ENCODE results near the gene MAGOH. TPM values are rescaled to one million over a fixed set of nuclear protein-coding genes. Genes with fewer than 3 reads are reported as not detected.
A peak's percentile ranks its signal among the peaks of the same experiment; 100 is the strongest.
"Not testable (repeated sequence)": the region's sequence is repeated elsewhere in the genome, so short reads cannot be mapped to it uniquely, and the experiment has no call there.

MAGOH gene
- total RNA-seq (2014; rRNA removed; shearing (Covaris generic)) = 15.2 and 55.9 TPM in 2 replicates

DNA sequence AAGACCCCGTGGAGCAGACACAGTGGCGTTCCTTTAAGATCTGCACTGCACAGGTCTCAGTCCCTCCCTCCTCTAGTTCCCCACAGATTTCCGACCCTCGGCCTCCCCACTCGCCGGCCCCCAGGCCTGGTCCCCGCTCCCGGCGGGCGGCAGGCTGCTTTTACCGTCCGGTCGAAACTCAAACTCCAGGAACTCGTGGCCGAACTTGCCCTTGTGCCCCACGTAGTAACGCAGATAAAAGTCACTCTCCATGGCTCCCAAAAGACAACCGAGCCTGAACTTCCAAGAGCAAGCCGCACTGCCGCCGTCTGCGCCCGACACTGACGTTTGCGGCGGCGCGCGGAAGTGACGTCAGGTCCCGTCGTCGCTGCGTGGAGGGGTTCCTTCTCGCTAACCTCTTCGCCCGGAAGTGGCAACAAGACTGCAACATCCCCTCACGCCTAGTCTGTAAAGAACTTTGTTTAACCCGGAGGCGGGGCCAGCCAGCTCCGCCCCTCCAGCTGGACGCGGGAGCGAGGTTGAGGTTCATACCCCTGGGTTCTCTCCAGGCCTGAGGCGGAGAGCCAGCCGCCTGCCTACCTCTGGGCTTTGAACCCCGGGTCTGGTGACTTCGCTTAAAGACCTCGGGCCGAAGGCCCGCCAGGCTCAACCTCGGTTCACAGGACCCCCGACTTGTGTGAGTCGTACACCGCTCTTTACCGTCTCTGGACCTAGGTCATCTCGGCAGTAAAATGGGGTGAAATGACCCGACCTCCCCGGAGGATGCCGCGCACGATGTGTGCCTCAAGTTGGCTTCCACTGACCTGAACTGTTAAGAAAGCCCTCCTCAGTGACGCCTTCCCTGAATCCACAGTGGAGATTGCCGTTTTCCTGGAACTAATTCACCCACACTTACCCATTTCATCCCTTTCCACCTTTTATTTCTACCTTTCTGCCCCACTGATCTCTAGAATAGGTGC lies at the start of gene MAGOH:
Gene MAGOH (minus strand): TSS at position 322 of the 959 bp plus-strand sequence. CDS start 70 bp downstream, at position 252.
- in situ Hi-C loops (cut with HindIII; ENCODE audit: low sequenced_read_pairs) = no loop called here
- peak; percentile 94 for DNase-seq (ENCODE audit: low spot score)

DNA sequence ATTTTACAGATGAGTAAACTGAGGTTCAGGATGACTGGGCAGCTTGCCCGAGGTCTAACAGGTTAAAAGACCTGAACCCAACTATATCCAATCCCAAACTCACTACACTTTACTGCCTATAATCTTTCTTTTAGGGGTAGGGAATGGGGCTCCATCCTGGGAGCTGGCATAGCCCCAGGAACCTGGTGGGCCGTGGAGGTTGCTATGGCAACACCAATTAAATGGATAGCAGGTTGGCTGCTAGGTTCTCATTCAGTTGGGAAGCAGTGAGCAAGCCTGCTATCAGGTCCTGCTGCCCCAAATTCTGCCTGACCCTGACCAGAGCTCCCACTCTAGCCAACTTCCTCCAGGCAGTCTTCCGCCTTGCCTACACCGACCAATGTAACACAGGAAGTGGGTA lies 48.6 kb upstream of the MAGOH start:
- in situ Hi-C loops (cut with HindIII; ENCODE audit: low sequenced_read_pairs) = no loop called here
- no peak for DNase-seq (ENCODE audit: low spot score)

DNA sequence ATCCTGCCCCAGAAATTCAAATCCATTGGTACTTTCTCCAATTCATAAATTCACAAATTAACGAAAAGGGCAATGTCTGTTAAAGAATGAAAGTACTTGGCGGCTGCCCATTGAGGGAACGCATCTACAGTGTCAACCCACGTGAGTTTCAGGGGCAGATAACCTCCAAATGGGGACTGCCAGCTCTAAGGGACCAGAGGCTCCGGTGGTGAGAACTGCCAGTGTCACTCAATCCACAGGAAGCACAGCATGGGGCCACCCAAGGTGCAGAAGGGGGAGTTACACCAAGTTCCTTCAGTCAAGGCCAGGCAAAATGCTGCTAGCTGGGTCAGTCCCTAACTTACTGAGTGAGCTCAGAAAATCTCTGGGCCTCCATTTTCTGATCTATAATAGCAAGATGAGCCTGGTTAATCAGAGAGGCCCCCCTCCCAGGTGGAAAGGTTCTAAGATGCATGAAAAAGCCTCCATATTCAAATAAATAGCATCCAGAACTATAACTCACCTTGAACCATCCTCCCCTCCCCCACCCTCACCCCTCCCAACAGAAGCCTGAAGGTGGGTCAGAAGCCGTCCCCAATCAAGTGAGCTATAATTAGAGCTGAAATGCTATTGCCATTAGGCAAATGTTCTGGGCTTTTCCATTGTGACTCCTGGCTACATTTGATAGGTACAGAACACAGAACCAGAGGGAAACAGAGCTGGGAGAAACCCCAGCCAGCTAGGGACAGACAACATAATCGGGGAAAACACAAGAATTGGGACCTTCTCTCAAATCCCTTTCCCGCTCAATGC lies 47.8 kb upstream of the MAGOH start:
- DNase-seq (ENCODE audit: low spot score) = no peak
- in situ Hi-C loops (cut with HindIII; ENCODE audit: low sequenced_read_pairs) = no loop called here

DNA sequence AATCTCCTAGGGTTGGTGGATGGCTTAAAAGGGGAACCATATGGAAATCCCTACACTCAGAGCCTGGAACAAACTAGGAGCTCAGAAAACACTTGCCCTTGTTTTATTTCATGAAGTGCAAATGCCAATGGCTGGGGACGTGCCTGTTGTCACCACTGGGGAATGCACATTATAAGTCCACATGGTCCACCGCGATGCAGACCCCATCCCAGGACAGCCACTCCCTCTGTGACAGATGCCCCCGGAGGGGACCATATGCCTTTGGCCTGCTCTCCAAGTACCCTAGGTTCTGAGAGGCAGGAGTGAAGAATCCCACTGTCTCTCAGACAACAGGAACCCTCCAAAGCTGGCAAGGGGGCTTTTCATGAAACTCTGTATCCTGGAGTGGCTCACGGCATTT lies 47.2 kb upstream of the MAGOH start:
- in situ Hi-C loops (cut with HindIII; ENCODE audit: low sequenced_read_pairs) = no loop called here
- no peak for DNase-seq (ENCODE audit: low spot score)

DNA sequence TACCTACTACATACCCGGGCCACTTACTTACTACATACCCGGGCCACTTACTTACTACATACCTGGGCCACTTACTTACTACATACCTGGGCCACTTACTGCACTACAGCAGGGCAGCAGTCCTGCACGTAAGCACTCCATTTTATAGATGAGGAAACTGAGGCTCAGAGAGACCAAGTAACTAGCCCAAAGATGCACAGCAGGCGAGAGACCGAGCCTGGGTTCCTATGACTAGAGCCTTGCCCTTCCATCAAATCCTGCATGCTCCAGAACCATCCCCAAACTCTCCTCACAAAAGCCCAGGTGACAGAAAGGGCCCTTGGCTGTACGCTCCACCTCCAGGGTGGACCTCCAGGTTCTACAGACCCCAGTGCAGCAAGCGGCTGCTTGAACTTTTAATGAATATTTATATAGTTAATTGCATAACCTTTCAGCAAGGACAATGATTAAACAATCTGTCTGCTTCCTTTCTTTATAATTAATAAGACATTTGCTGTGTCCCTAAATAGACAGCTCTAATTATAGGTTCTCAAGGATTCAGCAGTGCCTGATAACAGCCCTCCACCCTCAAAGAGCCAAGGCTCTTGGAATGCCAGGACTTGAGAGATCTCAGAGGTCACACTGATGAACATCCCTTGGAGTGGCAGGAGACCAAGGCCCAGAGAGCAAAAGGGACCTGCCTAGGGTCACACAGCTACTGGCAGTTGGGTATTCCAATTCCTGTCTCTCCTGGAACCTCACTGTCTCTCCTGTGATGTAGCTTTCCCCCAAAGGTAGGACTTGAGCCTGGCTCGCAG lies 46.1 kb upstream of the MAGOH start:
- in situ Hi-C loops (cut with HindIII; ENCODE audit: low sequenced_read_pairs) = no loop called here
- no peak for DNase-seq (ENCODE audit: low spot score)

DNA sequence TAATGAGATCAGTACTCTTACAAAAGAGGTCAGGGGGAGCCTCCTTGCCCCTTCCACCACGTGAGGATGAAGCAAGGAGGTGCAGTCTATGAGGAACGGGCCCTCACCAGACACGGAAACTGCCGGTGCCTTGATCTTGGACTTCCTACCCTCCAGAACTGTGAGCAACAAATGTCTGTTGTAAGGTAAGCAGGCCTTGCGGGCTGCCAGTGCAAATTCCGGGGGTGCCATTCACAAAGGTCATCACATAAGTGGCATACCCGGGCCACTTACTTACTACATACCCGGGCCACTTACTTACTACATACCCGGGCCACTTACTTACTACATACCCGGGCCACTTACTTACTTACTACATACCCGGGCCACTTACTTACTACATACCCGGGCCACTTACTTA lies 44.8 kb upstream of the MAGOH start:
- in situ Hi-C loops (cut with HindIII; ENCODE audit: low sequenced_read_pairs); DNase-seq (ENCODE audit: low spot score): not testable (repeated sequence)

DNA sequence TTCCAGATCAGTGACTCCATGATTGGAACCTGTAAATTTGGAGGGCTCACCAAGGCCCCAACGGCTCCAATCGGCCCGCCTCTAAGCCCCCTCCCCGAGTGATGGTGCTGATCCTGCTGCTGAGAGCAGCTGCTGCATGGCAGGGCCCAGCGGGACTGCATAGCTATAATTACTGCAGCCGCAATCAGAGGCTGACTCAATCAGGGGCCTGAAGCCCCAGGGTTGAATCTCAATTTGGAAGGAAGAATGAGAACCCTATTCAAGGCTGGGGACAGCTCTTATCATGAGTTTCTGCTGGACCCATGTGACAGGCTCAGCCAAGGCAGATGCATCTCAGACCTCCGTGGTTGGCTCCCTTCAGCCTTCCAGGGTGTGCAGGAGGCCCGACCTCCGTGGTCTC lies 42.8 kb upstream of the MAGOH start:
- in situ Hi-C loops (cut with HindIII; ENCODE audit: low sequenced_read_pairs) = no loop called here
- no peak for DNase-seq (ENCODE audit: low spot score)

DNA sequence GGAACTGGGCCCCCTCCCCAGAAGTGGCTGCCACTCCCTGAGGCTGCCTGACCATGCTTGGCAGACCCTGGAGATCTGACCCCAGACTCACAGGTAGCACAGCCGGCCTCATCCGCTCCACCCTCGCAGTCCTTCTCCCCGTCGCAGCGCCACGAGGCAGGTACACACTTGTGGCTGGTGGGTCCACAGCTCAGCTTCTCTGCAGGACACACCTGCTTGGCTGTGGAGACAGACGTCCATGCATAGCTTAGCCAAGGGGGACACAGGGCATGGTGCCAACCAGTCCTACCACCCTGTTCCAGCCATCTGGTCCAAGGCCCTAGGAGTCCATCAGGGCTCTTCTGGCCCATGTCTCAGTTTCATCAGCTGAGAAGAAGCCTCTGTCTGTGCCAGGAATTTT lies 42.2 kb upstream of the MAGOH start:
- peak; percentile 72 for DNase-seq (ENCODE audit: low spot score)
- in situ Hi-C loops (cut with HindIII; ENCODE audit: low sequenced_read_pairs) = no loop called here

DNA sequence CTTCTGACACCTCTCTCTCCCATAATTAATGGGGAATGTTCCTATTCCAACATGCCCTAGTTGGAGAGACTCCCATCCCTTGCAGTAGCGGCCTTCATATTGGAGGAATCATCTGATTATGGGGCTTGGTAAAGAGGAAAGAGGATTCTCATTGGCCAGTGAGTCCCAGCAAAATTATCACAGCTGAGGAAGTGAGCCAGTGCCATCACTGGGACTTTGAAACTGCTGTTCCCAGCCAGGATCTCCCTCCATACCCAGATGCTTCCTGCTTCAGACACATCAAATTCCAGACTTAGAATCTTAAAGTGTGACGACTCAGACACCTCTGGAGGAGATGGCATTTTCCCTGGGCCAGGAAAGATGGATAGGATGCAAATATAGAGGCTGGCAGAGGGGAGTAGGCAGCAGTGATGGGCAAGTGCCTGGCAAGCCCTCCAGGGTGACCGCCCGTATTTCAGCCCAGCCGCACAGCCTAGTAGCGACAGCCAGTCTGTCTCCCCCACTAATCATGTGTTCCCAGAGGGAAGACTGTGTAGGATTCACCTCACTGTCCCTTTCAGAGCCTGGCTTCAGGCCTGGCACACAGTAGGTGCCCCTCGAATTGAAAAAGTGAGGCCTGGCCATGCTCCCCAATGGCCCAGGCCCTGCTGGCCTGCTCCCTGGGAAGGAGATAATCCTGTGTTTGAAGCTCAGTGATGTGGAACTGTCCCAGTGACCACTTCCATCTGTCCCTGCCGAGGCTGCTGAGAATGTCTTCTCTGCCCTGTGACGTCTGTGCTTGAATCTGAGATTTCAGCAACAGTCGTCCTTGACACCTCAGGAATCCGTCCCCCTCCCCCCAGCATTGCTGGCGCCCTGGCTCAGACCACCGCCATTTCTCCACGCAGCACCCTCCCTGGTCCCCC lies 41.2 kb upstream of the MAGOH start:
- peak; percentile 92 for DNase-seq (ENCODE audit: low spot score)
- in situ Hi-C loops (cut with HindIII; ENCODE audit: low sequenced_read_pairs) = no loop called here

DNA sequence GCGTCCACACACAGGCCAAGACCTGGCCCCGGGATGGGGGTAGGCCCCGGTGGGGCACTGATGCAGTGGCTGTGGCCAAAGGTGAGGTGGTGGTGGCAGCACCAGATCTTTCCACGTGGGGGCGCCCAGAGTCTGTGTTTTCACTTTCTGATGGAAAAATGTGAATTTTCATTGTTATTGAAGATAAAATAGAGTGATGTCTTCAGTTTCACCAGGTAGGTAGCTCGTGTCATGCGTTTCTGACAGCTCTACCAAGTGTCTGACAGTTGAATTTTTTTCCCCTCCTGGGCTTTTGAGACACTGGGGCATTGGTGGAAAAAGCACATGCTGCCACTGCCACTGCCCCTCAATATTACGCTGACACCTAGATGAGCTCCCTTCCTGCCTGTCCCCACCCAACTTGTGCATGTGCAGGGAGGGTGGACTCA lies 40.0 kb upstream of the MAGOH start:
- peak; percentile 59 for DNase-seq (ENCODE audit: low spot score)

DNA sequence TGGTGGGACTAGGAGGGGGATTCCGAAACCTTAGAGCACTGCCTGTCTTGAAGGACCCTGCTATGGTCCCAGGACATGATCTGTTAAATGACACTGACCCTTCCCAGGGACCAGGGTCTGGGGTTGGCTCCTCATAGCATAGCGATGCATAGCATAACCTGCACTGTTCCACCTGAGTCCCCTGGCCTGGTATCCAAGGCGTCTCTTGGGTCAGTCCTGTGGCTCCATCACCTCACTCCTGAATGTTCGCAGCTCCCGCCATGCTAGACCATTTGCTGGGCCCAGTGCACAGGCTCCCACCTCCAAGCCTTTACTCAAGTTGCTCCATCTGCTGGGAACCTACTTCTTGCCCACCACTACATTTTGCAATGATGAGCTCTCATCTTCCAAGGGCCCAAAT lies 39.0 kb upstream of the MAGOH start:
- in situ Hi-C loops (cut with HindIII; ENCODE audit: low sequenced_read_pairs) = no loop called here
- no peak for DNase-seq (ENCODE audit: low spot score)

More for the DNA sequence above, 40.0 kb upstream of the MAGOH start:
- in situ Hi-C loops (cut with HindIII; ENCODE audit: low sequenced_read_pairs) = no loop called here

DNA sequence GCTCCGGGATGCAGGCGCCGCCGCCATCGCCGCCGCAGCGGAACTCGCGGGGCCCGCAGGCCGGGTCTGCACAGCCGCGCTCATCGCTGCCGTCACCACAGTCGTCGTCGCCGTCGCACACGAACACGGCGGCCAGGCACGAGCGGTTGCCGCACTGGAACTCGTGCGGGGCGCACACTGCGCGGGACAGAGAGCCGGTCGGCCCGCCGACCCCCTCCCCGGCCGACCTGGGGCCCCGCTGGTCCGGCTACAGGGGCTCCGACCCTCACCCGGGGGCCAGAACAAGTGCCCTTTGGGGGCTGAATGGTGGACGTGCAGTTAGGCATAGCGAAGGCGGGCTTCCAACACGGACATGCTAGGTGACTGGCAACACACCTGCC lies 38.6 kb upstream of the MAGOH start:
- no peak for DNase-seq (ENCODE audit: low spot score)
- in situ Hi-C loops (cut with HindIII; ENCODE audit: low sequenced_read_pairs) = no loop called here

DNA sequence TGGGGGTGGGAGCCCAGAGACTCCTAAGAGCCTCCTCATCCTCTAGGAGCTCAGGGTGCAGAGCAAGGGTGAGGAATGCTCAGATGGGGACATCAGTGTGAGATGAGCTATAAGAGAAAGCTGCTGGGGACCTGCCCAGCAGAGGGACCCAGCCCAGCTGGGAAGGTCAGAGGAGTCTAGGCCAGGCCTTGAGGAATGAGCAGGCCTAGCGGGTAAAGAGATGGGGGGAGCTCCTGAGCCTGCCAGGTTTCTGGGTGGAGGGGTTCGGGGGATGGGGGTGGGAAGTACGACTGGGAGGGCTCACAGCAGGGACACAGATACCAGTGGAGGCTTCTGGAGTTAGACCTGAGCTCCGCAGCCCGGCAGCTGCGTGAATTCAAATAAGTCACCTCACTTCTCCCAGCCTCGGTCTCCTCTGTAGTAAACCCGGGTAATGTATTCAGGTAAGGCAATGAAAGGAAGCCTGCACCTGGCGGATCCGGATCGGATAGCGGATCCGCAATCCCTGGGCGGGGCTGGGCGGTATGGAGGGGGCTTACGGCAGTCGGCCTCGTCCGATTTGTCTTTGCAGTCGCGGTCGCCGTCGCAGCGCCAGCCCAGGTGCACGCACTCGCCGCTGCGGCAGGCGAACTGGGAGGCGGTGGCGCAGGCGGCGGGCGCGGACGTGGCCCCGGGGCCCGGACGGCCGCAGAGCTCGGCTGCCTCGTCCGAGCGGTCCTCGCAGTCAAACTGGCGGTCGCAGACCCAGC lies 38.0 kb upstream of the MAGOH start:
- no peak for DNase-seq (ENCODE audit: low spot score)
- in situ Hi-C loops (cut with HindIII; ENCODE audit: low sequenced_read_pairs) = no loop called here

DNA sequence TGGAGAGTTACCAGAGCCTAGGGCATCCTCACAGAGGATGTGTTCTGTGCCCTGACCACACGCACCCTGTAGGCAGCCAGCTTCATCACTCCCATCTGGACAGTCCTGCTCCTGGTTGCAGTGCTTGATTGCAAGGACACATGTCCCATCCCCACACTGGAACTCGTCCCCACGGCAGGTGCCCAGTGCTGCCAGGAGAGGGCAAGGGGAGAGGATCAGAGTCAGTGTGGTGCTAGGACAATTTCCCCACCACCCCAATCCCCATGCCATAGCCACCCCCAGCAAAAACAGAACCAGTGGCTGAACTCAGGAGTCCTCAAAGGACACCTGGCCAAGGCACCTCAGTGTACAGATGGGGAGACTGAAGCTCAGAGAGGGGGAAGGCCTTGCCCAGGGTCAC lies 37.2 kb upstream of the MAGOH start:
- no peak for DNase-seq (ENCODE audit: low spot score)
- in situ Hi-C loops (cut with HindIII; ENCODE audit: low sequenced_read_pairs) = no loop called here

DNA sequence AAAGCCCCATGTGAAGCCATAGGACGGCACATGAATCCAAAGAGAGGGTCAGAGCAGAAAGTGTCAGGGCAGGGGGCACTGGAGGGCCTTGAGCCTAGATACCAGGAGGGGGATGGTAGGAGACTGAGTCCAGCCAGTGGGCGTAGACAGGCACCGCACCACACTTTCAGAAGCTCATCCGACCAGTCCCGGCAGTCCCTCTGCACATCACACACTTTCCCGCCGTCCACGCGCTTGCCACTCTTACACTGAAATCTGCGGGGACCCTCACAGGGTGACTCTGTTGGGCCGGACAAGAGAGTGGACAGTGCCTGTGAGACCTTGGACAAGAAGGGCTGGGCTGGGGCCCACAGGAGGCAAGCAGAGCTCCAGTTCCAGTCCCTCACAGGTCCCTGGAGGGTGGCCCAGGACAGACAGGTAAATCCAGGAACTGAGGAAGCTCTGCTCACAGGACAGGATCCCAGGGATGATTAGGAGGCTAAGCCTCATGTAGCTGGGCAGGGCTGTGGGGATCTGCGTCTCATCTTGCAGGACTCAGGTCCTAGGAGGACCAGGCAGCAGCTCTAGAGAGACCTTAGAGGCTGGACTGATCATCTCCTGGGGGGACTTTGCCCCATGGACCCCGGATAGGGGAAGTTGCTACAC lies 36.3 kb upstream of the MAGOH start:
- in situ Hi-C loops (cut with HindIII; ENCODE audit: low sequenced_read_pairs) = no loop called here
- no peak for DNase-seq (ENCODE audit: low spot score)

DNA sequence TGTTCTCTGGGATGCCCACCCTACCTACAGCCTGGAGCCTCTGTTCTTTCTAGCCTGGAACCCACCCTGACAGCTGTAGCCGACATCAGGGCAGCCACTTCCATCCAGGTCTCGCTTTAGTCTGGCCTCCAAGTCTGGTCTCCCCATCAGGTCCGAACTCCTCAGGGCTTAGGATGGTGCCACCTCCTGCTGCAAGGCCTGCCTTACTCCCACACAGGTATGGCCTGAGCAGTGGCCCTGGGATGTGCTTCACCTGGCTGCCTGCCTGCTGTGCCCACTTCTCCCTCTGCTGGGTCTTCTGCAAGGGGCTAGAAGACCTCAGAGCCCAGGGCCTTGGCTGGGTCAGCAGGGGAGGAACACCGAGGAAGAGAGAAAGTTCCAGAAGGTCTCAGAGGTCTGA lies 35.7 kb upstream of the MAGOH start:
- in situ Hi-C loops (cut with HindIII; ENCODE audit: low sequenced_read_pairs) = no loop called here
- DNase-seq (ENCODE audit: low spot score) = no peak

DNA sequence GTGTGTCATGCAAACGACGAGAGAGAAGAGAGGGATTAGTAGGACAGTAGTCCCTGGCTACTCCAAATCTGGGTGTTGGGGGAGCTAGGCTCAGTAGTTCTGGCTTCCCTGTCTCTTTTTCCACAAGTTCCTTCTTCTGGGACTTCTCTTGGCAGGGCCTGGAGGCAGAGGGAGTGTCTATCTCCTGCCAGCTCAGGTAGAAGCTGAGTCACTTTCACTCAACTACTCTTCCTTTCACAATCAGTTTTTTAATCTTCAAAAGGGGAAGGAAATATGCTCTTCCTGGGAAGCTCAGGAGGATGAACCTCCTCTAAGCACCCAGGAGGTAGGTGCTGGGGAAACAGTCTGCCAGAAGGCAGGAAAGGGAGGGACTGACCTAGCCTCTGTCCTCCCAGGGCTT lies 35.2 kb upstream of the MAGOH start:
- in situ Hi-C loops (cut with HindIII; ENCODE audit: low sequenced_read_pairs) = no loop called here
- no peak for DNase-seq (ENCODE audit: low spot score)

Measured in G401 (cell line).